ENCODE data around the gene RGS19. TPM values are rescaled to one million over a fixed set of nuclear protein-coding genes. Genes with fewer than 3 reads are reported as not detected.
"Not testable (repeated sequence)": the region's sequence is repeated elsewhere in the genome, so short reads cannot be mapped to it uniquely, and the experiment has no call there.

RGS19 gene
- total RNA-seq, 1 donor from 2014 or later: 53.4 TPM

DNA sequence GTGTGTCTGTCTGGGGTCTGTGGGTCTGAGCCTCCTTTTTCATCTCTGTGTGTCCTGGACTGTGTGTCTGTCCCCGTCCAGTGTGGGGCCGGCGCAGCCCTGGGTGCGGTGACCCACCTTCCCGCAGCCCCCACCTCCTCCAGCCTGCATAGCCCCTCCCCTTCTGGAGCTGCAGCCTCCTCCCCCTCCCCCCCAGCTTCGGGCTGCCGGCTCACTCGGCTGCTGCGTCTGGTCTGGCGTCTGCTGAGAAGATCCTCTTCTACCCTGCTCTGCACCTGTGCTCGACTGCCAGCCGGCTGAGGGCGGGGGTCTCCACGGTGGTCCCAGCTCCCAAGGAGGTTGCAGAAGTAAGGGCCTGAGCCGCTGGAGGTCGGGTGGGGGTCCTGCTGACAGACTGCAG lies 12.5 kb upstream of the RGS19 start:
- ChIA-PET POLR2A (interaction anchor here (0.8 to 1.0 kb wide), 2 partner anchors 50 to 103 kb away, joined by 3 read pairs; no protein-coding TSS in a partner anchor), CTCF (no interaction called here)
- DNase-seq: no peak
- Mint-ChIP-seq H3K27me3 (no peaks in the 10 kb centered on the region), H3K9me3 (peaks cover under 1% of the 10 kb centered on the region), H3K4me1 (peaks cover 18% of the 10 kb centered on the region), H3K4me3 (no peak overlapping the region), H3K27ac (no peak overlapping the region), H3K36me3 (ENCODE audit: low read depth) (peaks cover 4% of the 10 kb centered on the region)
- TF ChIP-seq CTCF (IDR thresholded peaks at IDR 0.05): no peak
- no peak for ATAC-seq (ENCODE audit: low read depth)
- intact Hi-C loops (cut with micrococcal nuclease): no loop called here

DNA sequence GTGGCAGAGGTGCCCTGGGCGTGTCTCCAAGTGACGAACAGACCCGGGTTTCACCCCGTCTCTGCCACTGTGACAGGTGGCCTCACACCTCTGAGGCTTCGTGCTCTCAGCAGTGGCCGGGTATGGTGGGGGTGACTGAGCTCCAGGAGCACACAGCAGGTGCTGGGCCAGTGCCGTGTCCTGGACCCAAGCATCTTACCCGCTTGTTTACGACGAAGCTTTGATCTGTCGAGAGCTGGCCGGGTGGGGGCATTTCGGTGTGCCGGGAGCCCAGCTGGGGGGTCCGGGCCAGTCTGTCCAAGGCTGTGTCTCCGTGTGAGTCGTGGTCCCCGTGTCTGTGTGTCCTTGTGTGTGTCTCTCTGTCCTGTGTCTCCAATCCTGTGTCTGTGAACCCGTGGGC lies 12.0 kb upstream of the RGS19 start:
- no peak for ATAC-seq (ENCODE audit: low read depth)
- Mint-ChIP-seq H3K27me3 (no peaks in the 10 kb centered on the region), H3K4me1 (peaks cover 15% of the 10 kb centered on the region), H3K4me3 (no peak overlapping the region), H3K9me3 (no peaks in the 10 kb centered on the region), H3K27ac (no peak overlapping the region), H3K36me3 (ENCODE audit: low read depth) (no peaks in the 10 kb centered on the region)
- no peak for TF ChIP-seq CTCF (IDR thresholded peaks at IDR 0.05)
- intact Hi-C loops (cut with micrococcal nuclease): no loop called here
- ChIA-PET CTCF (no interaction called here), POLR2A (interaction anchor here (1.0 kb wide), 1 partner anchor 49 kb away, joined by 3 read pairs; no protein-coding TSS in a partner anchor)
- DNase-seq: no peak

- intact Hi-C loops (cut with micrococcal nuclease): no loop called here
- CTCF ChIA-PET: interaction anchor here (0.8 kb wide), 1 partner anchor 52 kb away, joined by 3 read pairs; no protein-coding TSS in a partner anchor
Measured at GRCh38 chr20:64090165-64090564, 10.8 kb upstream of the RGS19 start.

GRCh38 chr20:64088586-64088985 lies 9.3 kb upstream of the RGS19 start:
- DNase-seq; H3K36me3 Mint-ChIP-seq (ENCODE audit: low read depth); ATAC-seq (ENCODE audit: low read depth); H3K9me3 Mint-ChIP-seq; H3K4me3 Mint-ChIP-seq; H3K27ac Mint-ChIP-seq; POLR2A ChIA-PET; CTCF ChIA-PET; H3K27me3 Mint-ChIP-seq; intact Hi-C loops (cut with micrococcal nuclease): not testable (repeated sequence)
- H3K4me1 Mint-ChIP-seq: peaks cover 16% of the 10 kb centered on the region

More at GRCh38 chr20:64090165-64090564, 10.8 kb upstream of the RGS19 start:
- Mint-ChIP-seq H3K9me3 (no peaks in the 10 kb centered on the region), H3K36me3 (ENCODE audit: low read depth) (no peaks in the 10 kb centered on the region), H3K4me3 (no peak overlapping the region), H3K27ac (no peak overlapping the region), H3K4me1 (peaks cover 10% of the 10 kb centered on the region), H3K27me3 (no peaks in the 10 kb centered on the region)
- ATAC-seq (ENCODE audit: low read depth): no peak
- POLR2A ChIA-PET: no interaction called here
- no peak for DNase-seq
- TF ChIP-seq CTCF (IDR thresholded peaks at IDR 0.05): no peak

GRCh38 chr20:64087226-64087825 lies 8.0 kb upstream of the RGS19 start:
- intact Hi-C loops (cut with micrococcal nuclease); ATAC-seq (ENCODE audit: low read depth); H3K4me3 Mint-ChIP-seq; H3K9me3 Mint-ChIP-seq; H3K36me3 Mint-ChIP-seq (ENCODE audit: low read depth); H3K27ac Mint-ChIP-seq; H3K27me3 Mint-ChIP-seq; POLR2A ChIA-PET; DNase-seq; CTCF ChIA-PET: not testable (repeated sequence)
- H3K4me1 Mint-ChIP-seq: peaks cover 22% of the 10 kb centered on the region

DNA sequence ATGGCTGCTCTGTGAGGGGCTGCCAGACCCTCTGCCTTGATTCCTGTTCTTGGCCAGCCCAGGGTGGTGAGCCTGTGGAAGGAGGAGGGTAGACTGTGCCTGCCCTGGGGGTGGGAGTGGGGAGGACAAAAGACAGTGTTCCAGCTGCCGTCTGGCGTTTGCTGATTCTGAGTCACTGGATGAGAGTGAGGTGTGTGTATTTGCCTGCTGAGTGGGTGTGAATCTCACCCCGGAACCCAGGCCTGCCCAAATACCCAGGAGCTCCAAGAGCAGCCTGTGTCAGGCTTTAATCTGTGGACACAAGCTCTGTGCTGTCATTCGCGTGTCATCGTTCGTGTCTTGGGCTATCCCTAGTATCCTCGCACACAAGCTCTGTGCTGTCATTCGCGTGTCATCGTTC lies 7.5 kb upstream of the RGS19 start:
- TF ChIP-seq CTCF (IDR thresholded peaks at IDR 0.05): no peak
- DNase-seq: no peak
- H3K36me3 Mint-ChIP-seq (ENCODE audit: low read depth): no peaks in the 10 kb centered on the region
- no peak for ATAC-seq (ENCODE audit: low read depth)
- H3K9me3 Mint-ChIP-seq: no peaks in the 10 kb centered on the region
- H3K27me3 Mint-ChIP-seq: peaks cover 4% of the 10 kb centered on the region
- H3K4me3 Mint-ChIP-seq: no peak overlapping the region
- intact Hi-C loops (cut with micrococcal nuclease): no loop called here
- H3K27ac Mint-ChIP-seq: no peak overlapping the region
- ChIA-PET CTCF (interaction anchor here (1.1 kb wide), 1 partner anchor 512 kb away, joined by 4 read pairs; no protein-coding TSS in a partner anchor), POLR2A (no interaction called here)
- H3K4me1 Mint-ChIP-seq: peaks cover 25% of the 10 kb centered on the region
